Right lobe of liver (tissue), 6 donors: ENCODE data around the gene ATRNL1. TPM values are rescaled to one million over a fixed set of nuclear protein-coding genes. Genes with fewer than 3 reads are reported as not detected.

Experiments used
- ATAC-seq, 4 donors: fragments of 200-7000 bp; cut with Tn5 transposase; one replicate each; pipeline ENCODE4 v1.9.1; 2020; ENCODE audit warnings: mild to moderate bottlenecking in 4 of 4, moderate library complexity in 4 of 4
- DNase-seq, 3 donors: peaks; one replicate each; pipeline ENCODE4 v3.0.0-alpha.2; 2020
- H3K27ac ChIP-seq, 3 donors: fragments of 200-600 bp; one replicate each; pipeline ENCODE4 v1.8.0; 2022
- H3K27me3 ChIP-seq, 2 donors: fragments of 200-600 bp; one replicate each; pipeline ENCODE4 v1.8.0; 2022
- H3K36me3 ChIP-seq, 4 donors: fragments of 200-600 bp; sonication (generic) in 1 of 4; one replicate each; pipeline versions ENCODE4 v1.5.1 to v1.8.0; 2017 to 2022; ENCODE audit warnings: control low read depth in 1 of 4
- H3K4me1 ChIP-seq, 4 donors: fragments of 200-600 bp; sonication (generic) in 1 of 4; one replicate each; pipeline versions ENCODE4 v1.5.1 to v1.8.0; 2017 to 2022; ENCODE audit warnings: control low read depth in 1 of 4
- H3K4me3 ChIP-seq, 3 donors: fragments of 200-600 bp; one replicate each; pipeline ENCODE4 v1.8.0; 2022
- H3K9me3 ChIP-seq, 4 donors: fragments of 200-600 bp; sonication (generic) in 1 of 4; one replicate each; pipeline versions ENCODE4 v1.5.1 to v1.8.0; 2017 to 2022; ENCODE audit warnings: control low read depth in 1 of 4
- POLR2A ChIP-seq: fragments of 450-650 bp; IDR thresholded peaks from one replicate; pipeline ENCODE4 v1.6.1; 2017; ENCODE audit warnings: antibody characterized with exemption, mild to moderate bottlenecking
- WGBS: methylation state at CpG from one replicate; pipeline ENCODE4 v1.1.6; 2018; ENCODE audit warnings: low coverage, low lambda C conversion rate; ENCODE audit not compliant: insufficient coverage; ENCODE audit errors: missing lambda C conversion rate; 5-methylcytosine and 5-hydroxymethylcytosine counted together
- intact Hi-C, 2 donors: fragments of 100-400 bp; cut with DNase I; formaldehyde crosslinking; loops; one replicate each; pipeline versions ENCODE4 v1.11.2 to v1.14.1; 2022
- total RNA-seq, 6 experiments: library from RNA; depleted of rRNA in 2 of 6; stranded (reverse); fragments of >200 nt in 2 of 6; fragmentation: NEBNext Ultra II Directional in 3 of 6; extraction: Animal tissue kit (Norgen Biotek cat#: 25700) in 3 of 6; gene quantifications; one replicate each; pipeline versions ENCODE4 v1.1.0 to v1.2.4, GENCODE V29; 2016 to 2023
- TF ChIP-seq, protein P1 (sequence below), 4 donors: fragments of 200-600 bp in 3 of 4; fragments of 450-650 bp in 1 of 4; IDR thresholded peaks; one replicate each; pipeline versions ENCODE4 v1.5.1 to v1.8.0; 2016 to 2022; ENCODE audit warnings: antibody characterized with exemption in 4 of 4, mild to moderate bottlenecking in 2 of 4
- donor health status: DM: no; HTN: yes; CAD: no.
- donor health status: DM: no; HTN: no; CAD: no.
- donor health status: DM: no; HTN: no; CAD: no.
- donor health status: DM: no; HTN: yes; CAD: no.
- donor health status: DM: no; HTN: yes; CAD: no.

The ATRNL1 gene
- total RNA-seq, 6 experiments from 2014 or later: 0.81 to 5.3 (median 2.6) TPM

DNA sequence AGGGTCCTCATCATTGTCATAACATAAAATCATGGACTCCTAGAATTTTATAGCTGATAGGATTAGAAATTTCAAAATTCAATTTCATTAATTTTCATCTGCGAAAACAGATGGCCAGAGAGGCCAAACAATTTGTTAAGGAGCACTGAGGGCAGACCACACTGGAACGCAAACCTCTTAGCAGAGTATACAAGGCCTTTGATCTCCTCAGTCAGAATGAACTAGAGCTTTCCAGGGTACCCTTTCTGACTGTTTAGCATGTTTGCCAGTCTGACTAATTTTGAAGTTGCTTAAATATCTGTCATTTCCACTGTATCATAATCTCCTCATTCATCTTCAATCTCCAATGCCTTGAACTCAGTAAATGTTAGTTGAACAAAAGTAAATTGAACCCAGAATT lies 41.9 kb upstream of the ATRNL1 start:
- intact Hi-C loops: no loop called here
- H3K4me1 ChIP-seq: no peaks in the 10 kb centered on the region
- H3K9me3 ChIP-seq: no peaks in the 10 kb centered on the region
- ATAC-seq: no peak
- 71% methylated on average over 2 of the region's 2 CpGs for WGBS
- no peaks in the 10 kb centered on the region for H3K27me3 ChIP-seq
- H3K4me3 ChIP-seq: no peak overlapping the region
- H3K36me3 ChIP-seq: no peaks in the 10 kb centered on the region
- TF ChIP-seq, protein P1, sequence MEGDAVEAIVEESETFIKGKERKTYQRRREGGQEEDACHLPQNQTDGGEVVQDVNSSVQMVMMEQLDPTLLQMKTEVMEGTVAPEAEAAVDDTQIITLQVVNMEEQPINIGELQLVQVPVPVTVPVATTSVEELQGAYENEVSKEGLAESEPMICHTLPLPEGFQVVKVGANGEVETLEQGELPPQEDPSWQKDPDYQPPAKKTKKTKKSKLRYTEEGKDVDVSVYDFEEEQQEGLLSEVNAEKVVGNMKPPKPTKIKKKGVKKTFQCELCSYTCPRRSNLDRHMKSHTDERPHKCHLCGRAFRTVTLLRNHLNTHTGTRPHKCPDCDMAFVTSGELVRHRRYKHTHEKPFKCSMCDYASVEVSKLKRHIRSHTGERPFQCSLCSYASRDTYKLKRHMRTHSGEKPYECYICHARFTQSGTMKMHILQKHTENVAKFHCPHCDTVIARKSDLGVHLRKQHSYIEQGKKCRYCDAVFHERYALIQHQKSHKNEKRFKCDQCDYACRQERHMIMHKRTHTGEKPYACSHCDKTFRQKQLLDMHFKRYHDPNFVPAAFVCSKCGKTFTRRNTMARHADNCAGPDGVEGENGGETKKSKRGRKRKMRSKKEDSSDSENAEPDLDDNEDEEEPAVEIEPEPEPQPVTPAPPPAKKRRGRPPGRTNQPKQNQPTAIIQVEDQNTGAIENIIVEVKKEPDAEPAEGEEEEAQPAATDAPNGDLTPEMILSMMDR (IDR thresholded peaks at IDR 0.05): no peak
- no peak for TF ChIP-seq POLR2A
- H3K27ac ChIP-seq: no peak overlapping the region
- DNase-seq: no peak

DNA sequence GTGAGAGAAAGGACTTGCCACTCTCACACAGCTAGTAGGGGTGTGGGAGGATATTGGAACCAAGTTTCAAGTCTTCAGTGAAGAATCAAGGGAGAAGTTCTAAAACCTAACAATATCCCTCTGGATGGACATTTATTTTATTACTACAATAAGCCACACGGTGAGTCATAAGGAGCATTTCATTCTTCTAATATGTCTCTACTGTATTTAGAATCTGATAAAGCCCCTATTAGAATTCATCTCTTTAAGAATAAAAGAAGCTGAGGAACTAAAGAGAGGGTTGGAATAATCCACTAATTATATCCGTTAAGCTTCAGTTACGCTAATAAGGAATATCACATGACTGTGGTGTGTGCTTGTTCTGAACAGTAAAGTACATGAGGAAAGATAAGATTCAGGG lies 40.9 kb upstream of the ATRNL1 start:
- ATAC-seq (no peak), DNase-seq (no peak)
- whole genome bisulfite sequencing: 94% methylated on average over 3 of the region's 3 CpGs
- no peaks in the 10 kb centered on the region for H3K4me1 ChIP-seq
- H3K9me3 ChIP-seq: no peaks in the 10 kb centered on the region
- TF ChIP-seq, protein P1 (IDR thresholded peaks at IDR 0.05): no peak
- TF ChIP-seq POLR2A: no peak
- no peaks in the 10 kb centered on the region for H3K27me3 ChIP-seq
- no peaks in the 10 kb centered on the region for H3K36me3 ChIP-seq
- H3K4me3 ChIP-seq: no peak overlapping the region
- no peak overlapping the region for H3K27ac ChIP-seq
- intact Hi-C loops: no loop called here

DNA sequence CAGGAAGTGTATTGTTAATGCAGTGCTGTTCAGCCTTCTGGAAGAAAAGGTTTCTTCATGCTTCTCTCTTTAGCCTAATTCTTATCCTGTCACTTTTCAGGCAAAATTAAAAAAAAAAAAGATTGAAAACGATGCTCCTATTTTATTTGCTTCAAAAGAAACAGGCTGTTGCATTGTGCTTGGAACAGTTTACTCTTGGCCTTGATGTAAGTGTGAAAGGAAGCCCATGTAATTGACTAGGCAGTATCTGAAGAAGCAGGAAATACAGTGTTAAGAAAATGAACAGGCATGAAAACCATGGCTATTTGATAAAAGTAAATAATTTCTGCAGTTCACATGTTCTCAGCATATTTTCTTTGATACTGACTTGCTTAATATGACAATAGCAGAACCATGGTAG lies 40.4 kb upstream of the ATRNL1 start:
- Histone ChIP-seq H3K4me3 (no peak overlapping the region), H3K27me3 (no peaks in the 10 kb centered on the region), H3K27ac (no peak overlapping the region), H3K36me3 (no peaks in the 10 kb centered on the region), H3K9me3 (no peaks in the 10 kb centered on the region), H3K4me1 (no peaks in the 10 kb centered on the region)
- ATAC-seq (peak in 3 of 4 donors; percentile 28 to 38 (median 30)), DNase-seq (no peak)
- intact Hi-C loops: no loop called here
- 27% methylated on average over 1 of the region's 1 CpG for WGBS
- TF ChIP-seq POLR2A: no peak
- TF ChIP-seq, protein P1 (IDR thresholded peaks at IDR 0.05): no peak

DNA sequence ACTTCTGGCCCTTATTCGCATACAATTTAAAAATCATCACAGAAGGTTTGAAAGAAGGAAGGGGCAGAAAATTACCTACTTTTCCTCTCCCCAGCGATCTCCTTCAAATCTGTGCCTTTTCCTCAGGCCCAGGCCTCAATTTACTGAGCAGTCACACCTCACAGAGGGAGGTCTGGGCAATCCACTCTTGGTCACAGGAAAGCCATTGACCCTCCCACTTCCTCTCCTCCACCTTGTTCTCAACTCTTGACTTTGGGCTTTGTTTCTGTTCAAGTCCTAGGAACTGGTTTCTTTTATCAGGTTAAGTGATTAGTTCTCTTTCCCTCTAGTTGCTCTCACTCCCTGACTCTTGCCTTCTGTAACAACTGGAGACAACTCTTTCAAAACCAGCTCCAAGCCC lies 37.0 kb upstream of the ATRNL1 start:
- TF ChIP-seq, protein P1 (IDR thresholded peaks at IDR 0.05): no peak
- no peak for TF ChIP-seq POLR2A
- DNase-seq: no peak
- no peaks in the 10 kb centered on the region for H3K36me3 ChIP-seq
- H3K27me3 ChIP-seq: no peaks in the 10 kb centered on the region
- H3K4me3 ChIP-seq: no peak overlapping the region
- no peak for ATAC-seq
- no peaks in the 10 kb centered on the region for H3K4me1 ChIP-seq
- intact Hi-C loops: no loop called here
- no peak overlapping the region for H3K27ac ChIP-seq
- no peaks in the 10 kb centered on the region for H3K9me3 ChIP-seq
- 100% methylated on average over 2 of the region's 2 CpGs for WGBS
